ENCODE measurements around the gene TFPI. TPM values are rescaled to one million over a fixed set of nuclear protein-coding genes. Genes with fewer than 3 reads are reported as not detected.

TFPI gene
- total and polyA plus RNA-seq, 2 of the 8 experiments (the other 6 are each of a cell fraction or from before 2014, with no cell fraction given), result 2.0 to 7.1 TPM

GRCh38 chr2:187519419-187520120 is 34.7 kb downstream of the TFPI start (continued):
- no peak for TF ChIP-seq RXRA (IDR thresholded peaks at IDR 0.05; ENCODE audit: insufficient read depth, low read depth, low read length)
- no peak for TF ChIP-seq SP2 (IDR thresholded peaks at IDR 0.05; ENCODE audit: low read length)
- no peak for TF ChIP-seq SIRT6 (IDR thresholded peaks at IDR 0.05; ENCODE audit: low read length)
- TF ChIP-seq CREB1 (IDR thresholded peaks at IDR 0.05), result no peak
- TF ChIP-seq TAF7 (optimal IDR thresholded peaks at IDR 0.05; ENCODE audit: borderline replicate concordance, low read depth, low read length), result no peak
- TF ChIP-seq GTF2F1 (IDR thresholded peaks at IDR 0.05; ENCODE audit: borderline replicate concordance, low read depth, low read length), result no peak
- TF ChIP-seq ATF2 (IDR thresholded peaks at IDR 0.05; ENCODE audit: low read length), result no peak
- TF ChIP-seq SP1 (IDR thresholded peaks at IDR 0.05; ENCODE audit: low read depth, low read length), result 0 out of 2 replicates have a peak, but pooled peaks have one; percentile 13
- 0 out of 2 replicates have a peak, but pooled peaks have one; percentile 48 for TF ChIP-seq TCF12 (IDR thresholded peaks at IDR 0.05; ENCODE audit: low read depth, low read length)
- no peak for TF ChIP-seq HDAC6 (IDR thresholded peaks at IDR 0.05; ENCODE audit: low read depth, low read length)
- no peak for TF ChIP-seq JUN (IDR thresholded peaks at IDR 0.05; ENCODE audit: low read depth, low read length)
- peak; percentile 71 for TF ChIP-seq ASH2L (IDR thresholded peaks at IDR 0.05; ENCODE audit: low read length)
- no peak for TF ChIP-seq MAX (IDR thresholded peaks at IDR 0.05)
- no peak for TF ChIP-seq CBX5 (IDR thresholded peaks at IDR 0.05; ENCODE audit: low read depth, low read length)
- TF ChIP-seq CHD2 (IDR thresholded peaks at IDR 0.05; ENCODE audit: low read length), result no peak
